ENCODE data around the gene MTURN. TPM values are rescaled to one million over a fixed set of nuclear protein-coding genes. Genes with fewer than 3 reads are reported as not detected.
"Not testable (repeated sequence)": the region's sequence is repeated elsewhere in the genome, so short reads cannot be mapped to it uniquely, and the experiment has no call there.

The MTURN gene
- 14.6 TPM for polyA plus RNA-seq (2013, experiment 1 of 2)
- 9.9 TPM for polyA plus RNA-seq (2013, experiment 2 of 2)

- no peaks in the 10 kb centered on the region for H3K4me1 ChIP-seq (ENCODE audit: control insufficient read depth, insufficient read depth, low read length, poor library complexity, severe bottlenecking)
- WGBS, 2 experiments (ENCODE audit: insufficient coverage in 2 of 2) = 0 to 1% methylated on average over 51 to 63 of the region's 99 CpGs
- peak within 1 kb of the TSS; percentile 3 for H3K27ac ChIP-seq (ENCODE audit: low read depth, low read length, severe bottlenecking)
- H3K36me3 ChIP-seq (ENCODE audit: control insufficient read depth, insufficient read depth, low read length) = peaks cover 3% of the 10 kb centered on the region
- H3K4me3 ChIP-seq (ENCODE audit: extremely low read depth, insufficient read depth, low read length, poor library complexity, severe bottlenecking) = peak within 1 kb of the TSS; percentile 73
- no peaks in the 10 kb centered on the region for H3K9me3 ChIP-seq (ENCODE audit: control insufficient read depth, low read length)
Observed at GRCh38 chr7:30134611-30135300, at the start of gene MTURN. Gene MTURN, plus strand, starts transcription at chr7:30134986. Its CDS starts 151 bp downstream, at chr7:30135137.

- peaks cover 28% of the 10 kb centered on the region for H3K36me3 ChIP-seq (ENCODE audit: control insufficient read depth, insufficient read depth, low read length)
- H3K4me3 ChIP-seq (ENCODE audit: extremely low read depth, insufficient read depth, low read length, poor library complexity, severe bottlenecking) = no peak overlapping the region
- no peak overlapping the region for H3K27ac ChIP-seq (ENCODE audit: low read depth, low read length, severe bottlenecking)
- no peaks in the 10 kb centered on the region for H3K9me3 ChIP-seq (ENCODE audit: control insufficient read depth, low read length)
- H3K4me1 ChIP-seq (ENCODE audit: control insufficient read depth, insufficient read depth, low read length, poor library complexity, severe bottlenecking) = no peaks in the 10 kb centered on the region
Observed at GRCh38 chr7:30086529-30086928, 48.3 kb upstream of the MTURN start.

- Histone ChIP-seq H3K27ac (ENCODE audit: low read depth, low read length, severe bottlenecking) (no peak overlapping the region), H3K9me3 (ENCODE audit: control insufficient read depth, low read length) (no peaks in the 10 kb centered on the region), H3K4me3 (ENCODE audit: extremely low read depth, insufficient read depth, low read length, poor library complexity, severe bottlenecking) (no peak overlapping the region), H3K4me1 (ENCODE audit: control insufficient read depth, insufficient read depth, low read length, poor library complexity, severe bottlenecking) (no peaks in the 10 kb centered on the region), H3K36me3 (ENCODE audit: control insufficient read depth, insufficient read depth, low read length) (peaks cover 21% of the 10 kb centered on the region)
Observed at GRCh38 chr7:30087371-30087770, 47.4 kb upstream of the MTURN start.

- Histone ChIP-seq H3K9me3 (ENCODE audit: control insufficient read depth, low read length) (no peaks in the 10 kb centered on the region), H3K4me1 (ENCODE audit: control insufficient read depth, insufficient read depth, low read length, poor library complexity, severe bottlenecking) (no peaks in the 10 kb centered on the region), H3K27ac (ENCODE audit: low read depth, low read length, severe bottlenecking) (no peak overlapping the region), H3K4me3 (ENCODE audit: extremely low read depth, insufficient read depth, low read length, poor library complexity, severe bottlenecking) (no peak overlapping the region), H3K36me3 (ENCODE audit: control insufficient read depth, insufficient read depth, low read length) (peaks cover 17% of the 10 kb centered on the region)
Observed at GRCh38 chr7:30088362-30088761, 46.4 kb upstream of the MTURN start.

- no peak overlapping the region for H3K27ac ChIP-seq (ENCODE audit: low read depth, low read length, severe bottlenecking)
Observed at GRCh38 chr7:30090111-30090510, 44.7 kb upstream of the MTURN start.

GRCh38 chr7:30091491-30091912 is 43.3 kb upstream of the MTURN start:
- H3K36me3 ChIP-seq (ENCODE audit: control insufficient read depth, insufficient read depth, low read length) = peaks cover 5% of the 10 kb centered on the region
- no peak overlapping the region for H3K27ac ChIP-seq (ENCODE audit: low read depth, low read length, severe bottlenecking)
- no peaks in the 10 kb centered on the region for H3K9me3 ChIP-seq (ENCODE audit: control insufficient read depth, low read length)
- 80% methylated on average over 1 to 2 of the region's 2 CpGs for WGBS, 2 experiments (ENCODE audit: insufficient coverage in 2 of 2)
- H3K4me3 ChIP-seq (ENCODE audit: extremely low read depth, insufficient read depth, low read length, poor library complexity, severe bottlenecking) = no peak overlapping the region
- no peaks in the 10 kb centered on the region for H3K4me1 ChIP-seq (ENCODE audit: control insufficient read depth, insufficient read depth, low read length, poor library complexity, severe bottlenecking)

More at GRCh38 chr7:30090111-30090510, 44.7 kb upstream of the MTURN start:
- WGBS, 2 experiments (ENCODE audit: insufficient coverage in 2 of 2) = 100% methylated on average over 2 of the region's 3 CpGs; no CpG with 5 or more reads in 1 of the 2 experiments
- no peak overlapping the region for H3K4me3 ChIP-seq (ENCODE audit: extremely low read depth, insufficient read depth, low read length, poor library complexity, severe bottlenecking)
- no peaks in the 10 kb centered on the region for H3K9me3 ChIP-seq (ENCODE audit: control insufficient read depth, low read length)
- no peaks in the 10 kb centered on the region for H3K4me1 ChIP-seq (ENCODE audit: control insufficient read depth, insufficient read depth, low read length, poor library complexity, severe bottlenecking)
- peaks cover 15% of the 10 kb centered on the region for H3K36me3 ChIP-seq (ENCODE audit: control insufficient read depth, insufficient read depth, low read length)

GRCh38 chr7:30091987-30092386 is 42.8 kb upstream of the MTURN start:
- no peak overlapping the region for H3K4me3 ChIP-seq (ENCODE audit: extremely low read depth, insufficient read depth, low read length, poor library complexity, severe bottlenecking)
- peaks cover 5% of the 10 kb centered on the region for H3K36me3 ChIP-seq (ENCODE audit: control insufficient read depth, insufficient read depth, low read length)
- no peaks in the 10 kb centered on the region for H3K4me1 ChIP-seq (ENCODE audit: control insufficient read depth, insufficient read depth, low read length, poor library complexity, severe bottlenecking)
- 93 to 95% methylated on average over 4 to 5 of the region's 5 CpGs for WGBS, 2 experiments (ENCODE audit: insufficient coverage in 2 of 2)
- H3K9me3 ChIP-seq (ENCODE audit: control insufficient read depth, low read length) = no peaks in the 10 kb centered on the region
- no peak overlapping the region for H3K27ac ChIP-seq (ENCODE audit: low read depth, low read length, severe bottlenecking)

GRCh38 chr7:30093420-30093952 is 41.3 kb upstream of the MTURN start:
- Histone ChIP-seq H3K9me3 (ENCODE audit: control insufficient read depth, low read length) (no peaks in the 10 kb centered on the region), H3K36me3 (ENCODE audit: control insufficient read depth, insufficient read depth, low read length) (peaks cover 8% of the 10 kb centered on the region), H3K4me3 (ENCODE audit: extremely low read depth, insufficient read depth, low read length, poor library complexity, severe bottlenecking) (no peak overlapping the region), H3K27ac (ENCODE audit: low read depth, low read length, severe bottlenecking) (no peak overlapping the region), H3K4me1 (ENCODE audit: control insufficient read depth, insufficient read depth, low read length, poor library complexity, severe bottlenecking) (no peaks in the 10 kb centered on the region)
- 91 to 97% methylated on average over 3 to 5 of the region's 5 CpGs for WGBS, 2 experiments (ENCODE audit: insufficient coverage in 2 of 2)

GRCh38 chr7:30098599-30098998 is 36.2 kb upstream of the MTURN start:
- H3K4me1 ChIP-seq (ENCODE audit: control insufficient read depth, insufficient read depth, low read length, poor library complexity, severe bottlenecking); H3K9me3 ChIP-seq (ENCODE audit: control insufficient read depth, low read length); H3K4me3 ChIP-seq (ENCODE audit: extremely low read depth, insufficient read depth, low read length, poor library complexity, severe bottlenecking); H3K27ac ChIP-seq (ENCODE audit: low read depth, low read length, severe bottlenecking): not testable (repeated sequence)
- WGBS, 2 experiments (ENCODE audit: insufficient coverage in 2 of 2) = 90 to 97% methylated on average over 20 to 21 of the region's 21 CpGs
- H3K36me3 ChIP-seq (ENCODE audit: control insufficient read depth, insufficient read depth, low read length) = peaks cover 20% of the 10 kb centered on the region

- peaks cover 3% of the 10 kb centered on the region for H3K9me3 ChIP-seq (ENCODE audit: control insufficient read depth, low read length)
- peaks cover 20% of the 10 kb centered on the region for H3K36me3 ChIP-seq (ENCODE audit: control insufficient read depth, insufficient read depth, low read length)
- 94 to 100% methylated on average over 1 to 2 of the region's 3 CpGs for WGBS, 2 experiments (ENCODE audit: insufficient coverage in 2 of 2)
- no peak overlapping the region for H3K4me3 ChIP-seq (ENCODE audit: extremely low read depth, insufficient read depth, low read length, poor library complexity, severe bottlenecking)
- H3K4me1 ChIP-seq (ENCODE audit: control insufficient read depth, insufficient read depth, low read length, poor library complexity, severe bottlenecking) = no peaks in the 10 kb centered on the region
- no peak overlapping the region for H3K27ac ChIP-seq (ENCODE audit: low read depth, low read length, severe bottlenecking)
Observed at GRCh38 chr7:30102281-30102680, 32.5 kb upstream of the MTURN start.

GRCh38 chr7:30104157-30104556 is 30.6 kb upstream of the MTURN start:
- WGBS, 2 experiments (ENCODE audit: insufficient coverage in 2 of 2) = no CpG with 5 or more reads among the region's 1 CpG

More at GRCh38 chr7:30104157-30104556, 30.6 kb upstream of the MTURN start:
- H3K9me3 ChIP-seq (ENCODE audit: control insufficient read depth, low read length) = peaks cover 3% of the 10 kb centered on the region
- H3K4me3 ChIP-seq (ENCODE audit: extremely low read depth, insufficient read depth, low read length, poor library complexity, severe bottlenecking) = no peak overlapping the region
- H3K27ac ChIP-seq (ENCODE audit: low read depth, low read length, severe bottlenecking) = no peak overlapping the region
- H3K36me3 ChIP-seq (ENCODE audit: control insufficient read depth, insufficient read depth, low read length) = peaks cover 17% of the 10 kb centered on the region
- H3K4me1 ChIP-seq (ENCODE audit: control insufficient read depth, insufficient read depth, low read length, poor library complexity, severe bottlenecking) = no peaks in the 10 kb centered on the region

All from mesodermal cell (in vitro differentiated cells).